Embryonic facial prominence (tissue), 1 donor: Measurements from ENCODE around the gene CASZ1.

Source experiments
- DNase-seq: peaks from one replicate; pipeline ENCODE4 v3.0.0-alpha.2; 2016; ENCODE audit errors: extremely low spot score

Gene CASZ1

GRCh38 chr1:10651793-10652192 lies 144.7 kb downstream of the CASZ1 start:
- DNase-seq: no peak

GRCh38 chr1:10651389-10651766 lies 145.1 kb downstream of the CASZ1 start:
- no peak for DNase-seq

- no peak for DNase-seq
Observed at GRCh38 chr1:10650556-10651388, 145.7 kb downstream of the CASZ1 start.

- no peak for DNase-seq
Observed at GRCh38 chr1:10649517-10650201, 146.8 kb downstream of the CASZ1 start.

GRCh38 chr1:10648689-10649516 lies 147.5 kb downstream of the CASZ1 start:
- no peak for DNase-seq

GRCh38 chr1:10647414-10648170 lies 148.9 kb downstream of the CASZ1 start:
- DNase-seq: no peak

GRCh38 chr1:10646347-10646861 lies 150.0 kb downstream of the CASZ1 start:
- DNase-seq: no peak

- no peak for DNase-seq
Observed at GRCh38 chr1:10644307-10645128, 151.9 kb downstream of the CASZ1 start.

- DNase-seq: no peak
Observed at GRCh38 chr1:10643607-10644306, 152.7 kb downstream of the CASZ1 start.

- DNase-seq: no peak
Observed at GRCh38 chr1:10642403-10643080, 153.9 kb downstream of the CASZ1 start.

- no peak for DNase-seq
Observed at GRCh38 chr1:10641976-10642375, 154.5 kb downstream of the CASZ1 start.

- DNase-seq: no peak
Observed at GRCh38 chr1:10640843-10641553, 155.4 kb downstream of the CASZ1 start.

- no peak for DNase-seq
Observed at GRCh38 chr1:10639775-10640578, 156.5 kb downstream of the CASZ1 start.

- DNase-seq: no peak
Observed at GRCh38 chr1:10639011-10639774, 157.3 kb downstream of the CASZ1 start.

- DNase-seq: no peak
Observed at GRCh38 chr1:10638559-10639005, 157.9 kb downstream of the CASZ1 start.

- no peak for DNase-seq
Observed at GRCh38 chr1:10637834-10638558, 158.4 kb downstream of the CASZ1 start.
